GM12801 (cell line): ENCODE results near the gene TTC39A.

Experiments used
- CTCF ChIP-seq: IDR thresholded peaks from one replicate; pipeline ENCODE4 v1.5.1; 2011; ENCODE audit warnings: control low read depth; ENCODE audit not compliant: insufficient read length; ENCODE audit errors: extremely low read depth

Gene TTC39A

DNA sequence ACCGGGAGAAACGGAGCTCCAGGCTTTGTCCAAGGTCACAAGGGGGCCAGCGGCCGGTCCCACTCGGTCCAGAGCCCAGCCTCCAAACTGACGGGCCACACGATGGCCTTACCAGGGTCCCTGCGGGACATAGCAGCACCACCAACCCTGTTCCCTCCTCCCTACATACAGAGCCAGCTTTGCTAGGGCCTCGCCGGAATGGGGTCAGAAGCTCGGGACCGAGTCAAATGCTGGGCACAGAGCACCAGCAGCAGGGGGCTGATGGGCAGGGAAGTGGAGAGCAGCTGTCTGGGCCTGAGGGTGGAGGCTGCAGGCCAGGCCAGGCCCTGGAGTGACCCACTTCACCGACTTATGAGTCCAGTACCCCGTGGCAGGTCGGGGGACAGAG lies 14.9 kb upstream of the TTC39A start:
- no peak for TF ChIP-seq CTCF

GRCh38 chr1:51344602-51345299 lies 14.4 kb upstream of the TTC39A start:
- no peak for TF ChIP-seq CTCF

DNA sequence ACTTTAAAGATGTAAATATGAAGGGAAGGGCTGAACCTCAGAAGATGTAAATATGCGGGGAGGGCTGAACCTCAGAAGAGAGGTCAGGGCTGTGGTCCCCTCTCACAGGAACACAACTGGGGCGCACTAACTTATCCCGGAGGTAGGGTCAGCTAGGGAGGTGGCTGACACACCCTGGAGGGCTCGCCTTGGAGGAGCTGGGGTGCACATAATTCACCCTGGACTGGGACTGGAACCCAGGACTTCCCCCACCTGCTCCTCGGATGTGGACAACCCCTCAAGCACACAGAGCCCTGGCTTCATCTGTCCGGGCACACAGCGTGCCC lies 13.9 kb upstream of the TTC39A start:
- TF ChIP-seq CTCF: no peak

- no peak for TF ChIP-seq CTCF
Observed at GRCh38 chr1:51343624-51344023, 13.3 kb upstream of the TTC39A start.

- TF ChIP-seq CTCF: no peak
Observed at GRCh38 chr1:51342591-51343206, 12.3 kb upstream of the TTC39A start.

GRCh38 chr1:51341876-51342496 lies 11.6 kb upstream of the TTC39A start:
- no peak for TF ChIP-seq CTCF

GRCh38 chr1:51340380-51340779 lies 10.0 kb upstream of the TTC39A start:
- TF ChIP-seq CTCF: no peak
